Stimulated activated memory B cell treated with anti-CD40 and anti-IgM and Interleukin-4, amounts not matched to agents 10 μg/mL and 1 μg/mL and 100 μg/mL, for 72 hours (primary cell): ENCODE results near the gene SPPL3.
"Not testable (repeated sequence)": the region's sequence is repeated elsewhere in the genome, so short reads cannot be mapped to it uniquely, and the experiment has no call there.

Source experiments
- ATAC-seq: fragments of 150-1000 bp; cut with Tn5 transposase; 2 replicates; pipeline ENCODE4 v1.10.0; 2021
- H3K27ac Mint-ChIP-seq: one replicate; pipeline ENCODE4 v1.8.0; 2022; ENCODE audit warnings: mild to moderate bottlenecking, mixed read lengths
- H3K27me3 Mint-ChIP-seq: one replicate; pipeline ENCODE4 v1.8.0; 2022; ENCODE audit warnings: mixed read lengths
- H3K36me3 Mint-ChIP-seq: one replicate; pipeline ENCODE4 v1.8.0; 2022; ENCODE audit warnings: mixed read lengths
- H3K4me1 Mint-ChIP-seq: one replicate; pipeline ENCODE4 v1.8.0; 2022; ENCODE audit warnings: mixed read lengths
- H3K4me3 Mint-ChIP-seq: one replicate; pipeline ENCODE4 v1.8.0; 2022; ENCODE audit warnings: mild to moderate bottlenecking, moderate library complexity, mixed read lengths
- H3K9me3 Mint-ChIP-seq: one replicate; pipeline ENCODE4 v1.8.0; 2022; ENCODE audit warnings: mixed read lengths

SPPL3 gene

DNA sequence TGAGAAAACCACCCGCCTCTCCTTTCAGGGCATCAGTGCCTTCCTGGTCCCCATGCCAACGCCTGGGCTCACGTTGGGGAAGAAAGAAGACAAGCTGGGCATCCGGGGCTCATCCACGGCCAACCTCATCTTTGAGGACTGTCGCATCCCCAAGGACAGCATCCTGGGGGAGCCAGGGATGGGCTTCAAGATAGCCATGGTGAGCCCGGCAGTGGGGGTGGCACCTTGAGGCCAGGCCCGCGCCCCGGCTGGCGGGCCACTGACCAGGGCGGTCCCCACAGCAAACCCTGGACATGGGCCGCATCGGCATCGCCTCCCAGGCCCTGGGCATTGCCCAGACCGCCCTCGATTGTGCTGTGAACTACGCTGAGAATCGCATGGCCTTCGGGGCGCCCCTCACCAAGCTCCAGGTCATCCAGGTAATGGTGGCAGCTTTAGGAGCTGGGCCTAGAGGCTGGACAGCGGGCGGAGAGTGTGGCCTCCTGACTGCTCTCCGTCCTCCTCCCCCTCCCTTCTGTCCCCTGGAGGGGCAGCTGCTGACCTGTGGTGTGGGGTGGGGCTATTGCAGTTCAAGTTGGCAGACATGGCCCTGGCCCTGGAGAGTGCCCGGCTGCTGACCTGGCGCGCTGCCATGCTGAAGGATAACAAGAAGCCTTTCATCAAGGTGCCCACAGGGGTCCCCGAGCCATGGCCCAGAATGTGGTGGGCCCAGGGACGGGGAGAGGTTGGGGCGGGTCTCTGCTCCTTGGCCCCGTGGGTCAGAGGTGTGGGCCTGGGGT lies 165.7 kb downstream of the SPPL3 start:
- no peaks in the 10 kb centered on the region for H3K27me3 Mint-ChIP-seq
- H3K4me3 Mint-ChIP-seq = no peak overlapping the region
- peaks cover 9% of the 10 kb centered on the region for H3K36me3 Mint-ChIP-seq
- ATAC-seq = no peak
- no peaks in the 10 kb centered on the region for H3K9me3 Mint-ChIP-seq
- no peak overlapping the region for H3K27ac Mint-ChIP-seq
- no peaks in the 10 kb centered on the region for H3K4me1 Mint-ChIP-seq

DNA sequence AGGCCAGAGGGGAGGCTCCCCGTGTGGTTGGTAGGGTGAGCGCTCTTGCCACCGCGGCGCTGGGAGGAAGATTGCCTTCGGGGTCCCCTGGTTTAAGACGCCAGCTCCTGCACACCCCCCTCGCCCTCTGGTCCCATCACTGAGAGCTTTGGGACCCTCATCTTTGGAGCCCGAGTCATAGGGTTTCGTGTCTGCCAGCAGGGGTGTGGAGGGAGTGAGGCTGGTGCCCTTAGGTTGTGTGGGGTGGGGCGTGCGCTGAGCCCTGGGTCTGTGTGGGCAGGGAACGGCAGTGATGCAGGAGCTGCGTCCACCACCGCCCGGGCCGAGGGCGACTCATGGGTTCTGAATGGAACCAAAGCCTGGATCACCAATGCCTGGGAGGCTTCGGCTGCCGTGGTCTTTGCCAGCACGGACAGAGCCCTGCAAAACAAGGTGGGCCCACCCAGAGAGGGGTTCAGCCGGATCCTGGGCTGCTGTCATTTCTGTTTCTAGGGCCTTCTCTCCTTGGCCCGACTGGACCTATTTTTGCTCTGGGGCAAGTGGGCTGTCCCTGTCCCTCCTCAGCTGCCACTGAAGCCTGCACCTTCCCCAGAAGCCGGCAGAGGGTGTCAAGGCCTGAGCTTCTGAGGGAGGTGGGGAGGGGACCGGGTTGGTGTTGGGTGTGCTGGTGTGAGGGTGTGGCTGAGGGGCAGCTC lies 166.5 kb downstream of the SPPL3 start:
- ATAC-seq = no peak
- no peaks in the 10 kb centered on the region for H3K9me3 Mint-ChIP-seq
- H3K27ac Mint-ChIP-seq = no peak overlapping the region
- no peaks in the 10 kb centered on the region for H3K27me3 Mint-ChIP-seq
- no peak overlapping the region for H3K4me3 Mint-ChIP-seq
- peaks cover 9% of the 10 kb centered on the region for H3K36me3 Mint-ChIP-seq
- H3K4me1 Mint-ChIP-seq = no peaks in the 10 kb centered on the region

DNA sequence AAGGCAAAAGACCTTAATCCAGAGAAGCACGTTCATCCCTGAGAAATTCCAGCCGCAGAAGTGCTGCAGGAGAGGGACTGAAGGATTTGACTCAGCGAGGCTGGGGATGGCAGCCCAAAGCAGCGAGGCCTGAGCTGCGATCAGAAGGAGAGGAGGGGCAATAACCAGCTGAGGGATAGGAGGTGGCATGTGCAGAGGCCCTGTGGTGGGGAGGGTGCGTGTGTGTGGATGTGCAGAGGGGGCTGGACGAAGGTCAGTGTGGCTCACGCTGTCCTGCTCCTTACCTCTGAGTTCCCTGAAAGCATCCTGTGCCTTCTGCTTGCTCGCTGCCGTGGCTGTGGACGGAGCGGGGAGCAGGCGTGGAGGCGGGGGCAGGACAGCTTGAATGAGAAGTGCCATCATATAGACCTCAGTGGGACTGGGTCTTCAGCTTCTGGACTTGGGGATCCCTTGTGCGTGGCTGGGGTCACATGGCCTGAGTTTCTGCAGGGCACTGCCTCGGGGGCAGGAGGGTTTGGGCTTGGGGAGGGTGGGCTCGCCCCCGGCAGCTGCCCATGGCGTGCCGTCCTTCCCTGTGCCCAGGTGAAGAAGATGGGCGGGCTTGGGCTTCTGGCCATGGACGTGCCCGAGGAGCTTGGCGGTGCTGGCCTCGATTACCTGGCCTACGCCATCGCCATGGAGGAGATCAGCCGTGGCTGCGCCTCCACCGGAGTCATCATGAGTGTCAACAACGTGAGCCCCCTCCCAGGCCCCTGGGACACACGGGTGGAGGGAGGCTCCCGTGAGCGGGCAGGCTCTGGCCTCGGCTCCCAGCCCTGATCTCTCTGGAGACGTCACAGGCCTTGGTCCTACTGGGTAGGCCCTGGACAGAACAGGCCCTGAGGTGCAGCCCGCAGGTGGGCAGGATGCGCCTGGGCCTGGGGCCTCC lies 167.5 kb downstream of the SPPL3 start:
- H3K27me3 Mint-ChIP-seq = no peaks in the 10 kb centered on the region
- no peaks in the 10 kb centered on the region for H3K9me3 Mint-ChIP-seq
- H3K36me3 Mint-ChIP-seq = peaks cover 9% of the 10 kb centered on the region
- ATAC-seq = no peak
- no peak overlapping the region for H3K4me3 Mint-ChIP-seq
- no peaks in the 10 kb centered on the region for H3K4me1 Mint-ChIP-seq
- H3K27ac Mint-ChIP-seq = no peak overlapping the region

DNA sequence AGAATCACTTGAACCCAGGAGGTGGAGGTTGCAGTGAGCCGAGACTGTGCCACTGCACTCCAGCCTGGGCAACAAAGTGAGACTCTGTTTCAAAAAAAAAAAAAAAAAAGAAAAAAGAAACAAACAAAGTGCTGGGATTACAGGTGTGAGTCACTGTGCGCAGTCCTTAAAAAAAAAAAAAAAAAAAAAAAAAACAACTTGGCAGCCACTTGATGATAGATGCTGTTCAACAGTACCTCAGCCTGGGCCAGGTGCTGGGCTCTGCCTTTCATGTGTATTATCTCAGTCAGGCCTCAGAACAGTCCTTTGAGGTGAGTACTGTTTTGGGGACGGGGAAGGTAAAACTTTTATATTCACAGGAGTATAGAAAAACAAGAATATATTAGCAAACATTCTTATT lies 169.0 kb downstream of the SPPL3 start:
- H3K9me3 Mint-ChIP-seq = no peaks in the 10 kb centered on the region
- H3K4me1 Mint-ChIP-seq = no peaks in the 10 kb centered on the region
- H3K27me3 Mint-ChIP-seq = no peaks in the 10 kb centered on the region
- H3K4me3 Mint-ChIP-seq = no peak overlapping the region
- no peak for ATAC-seq
- H3K36me3 Mint-ChIP-seq = peaks cover 15% of the 10 kb centered on the region
- H3K27ac Mint-ChIP-seq = no peak overlapping the region

DNA sequence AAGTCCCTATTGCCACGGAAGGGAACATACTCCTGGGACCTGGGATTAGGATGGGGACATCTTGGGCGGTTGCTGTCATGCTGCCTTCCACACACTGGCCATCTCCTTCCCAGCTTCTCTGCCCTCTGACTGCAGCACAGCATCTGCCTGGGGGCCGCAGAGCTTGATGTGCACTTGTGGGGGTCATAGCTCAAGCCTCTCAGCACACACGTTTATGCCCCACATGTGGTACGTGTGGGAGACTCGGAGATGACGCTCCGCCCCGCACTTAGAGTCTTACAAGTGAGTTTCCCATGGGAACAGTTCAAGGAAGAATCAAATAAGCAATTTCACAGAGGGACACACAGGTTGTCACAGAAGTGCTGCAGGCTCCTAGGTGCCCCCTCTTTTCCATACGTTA lies 169.9 kb downstream of the SPPL3 start:
- peaks cover 24% of the 10 kb centered on the region for H3K36me3 Mint-ChIP-seq
- no peak for ATAC-seq
- H3K27me3 Mint-ChIP-seq = no peaks in the 10 kb centered on the region
- no peaks in the 10 kb centered on the region for H3K9me3 Mint-ChIP-seq
- no peaks in the 10 kb centered on the region for H3K4me1 Mint-ChIP-seq
- H3K27ac Mint-ChIP-seq = no peak overlapping the region
- H3K4me3 Mint-ChIP-seq = no peak overlapping the region

DNA sequence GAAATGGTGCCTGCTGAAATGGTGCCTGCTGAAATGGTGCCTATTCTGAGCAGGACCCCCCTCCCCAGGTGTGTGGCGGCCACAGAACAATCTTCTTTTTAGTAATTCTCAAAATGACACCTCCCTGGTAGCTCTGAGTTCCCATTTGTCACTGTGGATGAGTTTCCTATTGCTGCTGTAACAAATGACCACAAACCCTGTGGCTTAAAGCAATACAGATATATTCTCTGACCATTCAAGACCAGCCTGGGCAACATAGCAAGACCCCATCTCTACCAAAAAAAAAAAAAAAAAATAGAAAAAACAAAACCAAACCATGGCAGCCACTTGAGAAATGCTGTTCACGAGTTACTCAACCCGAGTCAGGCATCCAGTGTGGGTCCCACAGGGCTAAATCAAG lies 170.6 kb downstream of the SPPL3 start:
- Mint-ChIP-seq H3K36me3 (peaks cover 25% of the 10 kb centered on the region), H3K4me1 (no peaks in the 10 kb centered on the region), H3K27ac (no peak overlapping the region), H3K9me3 (no peaks in the 10 kb centered on the region), H3K27me3 (no peaks in the 10 kb centered on the region), H3K4me3 (no peak overlapping the region)
- ATAC-seq = no peak

- ATAC-seq, H3K27me3 Mint-ChIP-seq, H3K9me3 Mint-ChIP-seq, H3K4me1 Mint-ChIP-seq, H3K4me3 Mint-ChIP-seq, H3K27ac Mint-ChIP-seq: not testable (repeated sequence)
- peaks cover 30% of the 10 kb centered on the region for H3K36me3 Mint-ChIP-seq
Measured at GRCh38 chr12:120732198-120732597, 172.0 kb downstream of the SPPL3 start.

- Mint-ChIP-seq H3K36me3 (peaks cover 47% of the 10 kb centered on the region), H3K27me3 (no peaks in the 10 kb centered on the region), H3K4me3 (no peak overlapping the region), H3K27ac (no peak overlapping the region), H3K9me3 (no peaks in the 10 kb centered on the region), H3K4me1 (peaks cover 26% of the 10 kb centered on the region)
- no peak for ATAC-seq
Measured at GRCh38 chr12:120726961-120727360, 177.2 kb downstream of the SPPL3 start.

DNA sequence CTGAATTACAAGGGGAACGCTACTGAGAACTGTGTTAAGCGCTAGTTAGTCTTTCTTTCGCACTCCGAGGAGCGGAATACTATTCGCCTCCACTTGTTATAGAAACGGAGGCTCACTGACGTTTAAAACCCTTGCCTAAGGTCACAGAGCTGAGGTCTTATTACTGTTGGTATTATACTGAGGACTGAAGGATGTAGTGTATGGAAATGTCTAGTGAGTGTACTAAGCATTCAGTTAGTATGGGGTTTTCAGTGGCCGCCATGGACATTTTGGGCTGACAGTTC lies 177.7 kb downstream of the SPPL3 start:
- ATAC-seq = no peak
- Mint-ChIP-seq H3K27me3 (no peaks in the 10 kb centered on the region), H3K36me3 (peaks cover 47% of the 10 kb centered on the region), H3K4me1 (peaks cover 31% of the 10 kb centered on the region), H3K27ac (peak overlapping the region; percentile 71), H3K4me3 (peak overlapping the region; percentile 81), H3K9me3 (no peaks in the 10 kb centered on the region)

DNA sequence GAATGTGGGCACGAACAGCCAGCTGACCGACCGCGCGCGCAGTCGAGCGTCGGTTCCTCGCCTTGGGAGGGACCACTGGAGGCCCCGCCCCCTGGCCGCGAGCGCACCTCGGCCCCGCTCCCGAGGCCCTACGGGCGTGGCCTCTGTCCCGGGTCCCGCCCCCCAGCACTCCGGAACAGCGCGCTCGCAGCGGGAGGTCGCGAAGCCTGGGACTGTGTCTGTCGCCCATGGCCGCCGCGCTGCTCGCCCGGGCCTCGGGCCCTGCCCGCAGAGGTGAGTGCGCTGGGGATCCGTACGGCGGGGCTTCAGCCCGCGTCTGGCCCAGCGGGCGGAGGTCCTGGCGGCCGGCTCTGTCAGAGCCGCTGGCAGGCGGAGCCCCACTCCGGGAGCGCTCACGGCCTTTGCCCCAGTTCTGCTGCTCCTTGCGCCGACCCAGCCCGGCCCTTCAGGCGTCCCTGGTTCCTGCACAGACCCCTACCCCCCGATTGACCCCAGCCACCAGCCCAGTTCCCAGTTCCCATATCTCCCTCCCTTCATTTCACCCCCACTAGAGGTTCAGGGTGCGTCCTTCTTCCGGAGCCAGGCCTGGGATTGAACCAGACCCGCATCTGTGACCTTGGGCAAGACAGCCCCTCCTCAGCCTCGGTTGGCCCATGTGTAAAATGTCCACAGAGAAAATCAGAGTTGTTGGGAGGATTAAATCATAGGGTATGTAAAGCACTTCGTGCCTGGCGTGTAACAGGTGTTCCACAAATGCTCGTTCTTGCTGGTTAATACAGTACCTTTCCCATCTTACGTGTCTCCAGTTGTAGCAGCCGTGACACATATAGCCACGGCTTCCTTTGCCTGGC lies 178.3 kb downstream of the SPPL3 start, which contains the start of gene ACADS:
Gene ACADS (plus strand): TSS at position 168 of the 851 bp plus-strand sequence. CDS start 60 bp downstream, at position 228.
- H3K27ac Mint-ChIP-seq = peak within 1 kb of the TSS; percentile 71
- H3K27me3 Mint-ChIP-seq = no peaks in the 10 kb centered on the region
- peaks cover 51% of the 10 kb centered on the region for H3K36me3 Mint-ChIP-seq
- H3K4me3 Mint-ChIP-seq = peak within 1 kb of the TSS; percentile 81
- ATAC-seq = peak; percentile 100
- H3K9me3 Mint-ChIP-seq = no peaks in the 10 kb centered on the region
- H3K4me1 Mint-ChIP-seq = peaks cover 36% of the 10 kb centered on the region

DNA sequence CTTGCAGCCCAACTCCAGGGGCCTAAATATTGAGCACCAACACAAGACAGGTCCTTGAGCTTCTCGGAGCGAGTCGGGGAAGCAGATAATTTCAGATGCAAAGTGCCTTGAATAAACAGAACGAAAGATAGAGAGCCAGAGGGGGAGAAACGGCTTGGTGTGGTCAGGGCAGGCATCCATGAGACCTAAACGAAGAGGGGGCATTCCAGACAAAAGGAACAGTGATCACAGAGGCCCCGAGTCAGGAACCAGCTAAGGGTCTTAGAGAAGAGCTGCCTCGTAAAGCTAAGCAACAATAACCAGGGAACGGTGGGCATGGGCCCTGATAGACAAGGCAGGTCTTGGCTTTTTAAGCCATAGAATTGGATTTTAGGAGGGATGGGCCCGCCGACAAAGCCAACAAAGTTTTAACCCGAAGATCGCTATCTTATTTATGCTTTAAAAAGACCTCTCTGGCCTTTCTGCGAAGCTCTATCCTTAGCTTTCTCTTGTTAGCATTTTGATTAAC lies 179.0 kb downstream of the SPPL3 start:
- peaks cover 52% of the 10 kb centered on the region for H3K36me3 Mint-ChIP-seq
- H3K27me3 Mint-ChIP-seq = no peaks in the 10 kb centered on the region
- peak overlapping the region; percentile 81 for H3K4me3 Mint-ChIP-seq
- ATAC-seq = no peak
- H3K9me3 Mint-ChIP-seq = no peaks in the 10 kb centered on the region
- H3K27ac Mint-ChIP-seq = no peak overlapping the region
- H3K4me1 Mint-ChIP-seq = peaks cover 36% of the 10 kb centered on the region

DNA sequence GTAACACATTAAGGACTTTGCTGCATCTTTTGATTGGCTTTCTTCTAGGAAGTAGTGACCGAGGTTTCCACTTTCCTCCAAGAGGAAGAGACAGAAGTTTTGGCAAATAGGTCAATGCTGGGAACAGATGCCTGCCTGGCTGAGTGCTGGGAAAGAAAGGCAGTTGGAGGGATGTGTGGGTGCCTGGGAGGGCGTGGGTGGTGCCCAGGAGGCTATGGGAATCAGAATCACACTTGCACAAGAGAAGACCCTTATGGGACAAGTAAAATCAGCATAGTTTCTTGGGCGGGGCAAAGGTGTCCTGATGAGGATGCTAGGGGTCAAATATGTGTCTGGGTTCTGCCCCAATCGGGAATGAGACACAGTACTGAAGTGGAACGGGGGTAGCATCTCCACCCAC lies 179.4 kb downstream of the SPPL3 start:
- peaks cover 36% of the 10 kb centered on the region for H3K4me1 Mint-ChIP-seq
- peak overlapping the region; percentile 81 for H3K4me3 Mint-ChIP-seq
- H3K27me3 Mint-ChIP-seq = no peaks in the 10 kb centered on the region
- no peaks in the 10 kb centered on the region for H3K9me3 Mint-ChIP-seq
- no peak for ATAC-seq
- no peak overlapping the region for H3K27ac Mint-ChIP-seq
- H3K36me3 Mint-ChIP-seq = peaks cover 52% of the 10 kb centered on the region

DNA sequence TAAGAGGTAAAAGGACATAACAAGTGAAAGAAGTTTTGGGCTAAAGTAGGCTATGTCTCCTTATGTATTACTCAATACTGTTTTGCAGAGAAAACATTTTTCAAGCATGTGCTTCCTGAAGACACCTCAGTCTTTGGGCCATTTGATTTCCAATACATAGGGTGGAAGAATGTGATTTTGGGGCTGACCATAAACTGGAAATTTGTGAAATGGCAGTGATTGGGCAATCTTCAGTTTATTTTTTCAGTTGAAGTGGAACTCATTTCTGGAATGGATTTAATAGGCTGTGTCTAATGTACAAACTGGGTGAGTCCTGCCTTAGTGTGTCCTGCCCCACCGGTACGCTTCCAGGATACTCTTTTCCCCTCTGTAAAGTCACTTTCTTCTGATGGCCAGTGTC lies 181.4 kb downstream of the SPPL3 start:
- Mint-ChIP-seq H3K9me3 (no peaks in the 10 kb centered on the region), H3K4me1 (peaks cover 42% of the 10 kb centered on the region), H3K36me3 (peaks cover 59% of the 10 kb centered on the region), H3K4me3 (no peak overlapping the region), H3K27ac (no peak overlapping the region), H3K27me3 (no peaks in the 10 kb centered on the region)
- ATAC-seq = no peak

- H3K27ac Mint-ChIP-seq = no peak overlapping the region
- no peaks in the 10 kb centered on the region for H3K27me3 Mint-ChIP-seq
- H3K36me3 Mint-ChIP-seq = peaks cover 63% of the 10 kb centered on the region
- no peak for ATAC-seq
- peaks cover 42% of the 10 kb centered on the region for H3K4me1 Mint-ChIP-seq
- no peaks in the 10 kb centered on the region for H3K9me3 Mint-ChIP-seq
- H3K4me3 Mint-ChIP-seq = no peak overlapping the region
Measured at GRCh38 chr12:120721866-120722265, 182.3 kb downstream of the SPPL3 start.
